ENCODE results near the gene TLCD4. TPM values are rescaled to one million over a fixed set of nuclear protein-coding genes. Genes with fewer than 3 reads are reported as not detected.

TLCD4 gene
- total RNA-seq (10 to 100 TPM in 2 of 7 donors, 1 to 10 TPM in 5; 4.4 to 10.8 (median 6.2) TPM), polyA plus RNA-seq (1 to 10 TPM; 1.1 to 9.9 TPM)
- long read RNA-seq, donor 1, full-length matches to known transcripts, result 2 of 4 reads
- long read RNA-seq, donor 1, partial matches to known transcripts, result 0 of 4 reads
- long read RNA-seq, donor 1, other reads (novel, unspliced or antisense), result 2 of 4 reads
- long read RNA-seq, donor 2, full-length matches to known transcripts, result 5 of 5 reads
- long read RNA-seq, donor 2, partial matches to known transcripts, result 0 of 5 reads
- long read RNA-seq, donor 2, other reads (novel, unspliced or antisense), result 0 of 5 reads
- long read RNA-seq, donor 3, full-length matches to known transcripts, result 2 of 2 reads
- long read RNA-seq, donor 3, partial matches to known transcripts, result 0 of 2 reads
- long read RNA-seq, donor 3, other reads (novel, unspliced or antisense), result 0 of 2 reads

GRCh38 chr1:95117207-95118066 is at the start of gene TLCD4:
TLCD4 (plus strand) TSS chr1:95117355; CDS start chr1:95143902, 26,547 bp downstream.
- Histone ChIP-seq H3K9me3 (no peaks in the 10 kb centered on the region), H3K27me3 (no peaks in the 10 kb centered on the region), H3K27ac (peak within 1 kb of the TSS; percentile 26 to 50), H3K4me1 (ENCODE audit: insufficient read depth) (peaks cover 2% of the 10 kb centered on the region), H3K36me3 (no peaks in the 10 kb centered on the region), H3K4me3 (peak within 1 kb of the TSS; percentile 95)
- TF ChIP-seq POLR2A (IDR thresholded peaks at IDR 0.05) (no peak), CTCF (IDR thresholded peaks at IDR 0.05) (no peak), EP300 (IDR thresholded peaks at IDR 0.05) (no peak)
- WGBS, 3 donors, result 0% methylated on average over 25 to 108 of the region's 108 CpGs
- peak; percentile 35 to 61 (median 55) for DNase-seq
- intact Hi-C loops (cut with DNase I), result loop anchor here in 1 of 4 donors (5.0 kb wide), 1 partner anchor 115 kb away; the partner anchor contains the start of gene RWDD3

GRCh38 chr1:95067568-95067967 is 49.6 kb upstream of the TLCD4 start:
- TF ChIP-seq EP300 (IDR thresholded peaks at IDR 0.05) (no peak), POLR2A (IDR thresholded peaks at IDR 0.05) (no peak), CTCF (IDR thresholded peaks at IDR 0.05) (no peak)
- Histone ChIP-seq H3K4me3 (no peak overlapping the region), H3K36me3 (no peaks in the 10 kb centered on the region), H3K27me3 (no peaks in the 10 kb centered on the region), H3K4me1 (ENCODE audit: insufficient read depth) (no peaks in the 10 kb centered on the region), H3K9me3 (no peaks in the 10 kb centered on the region), H3K27ac (no peak overlapping the region)
- WGBS, 3 donors, result 78 to 90% (median 90%) methylated on average over 5 of the region's 5 CpGs
- intact Hi-C loops (cut with DNase I), result no loop called here
- no peak for DNase-seq

- WGBS, 3 donors, result 94 to 98% (median 94%) methylated on average over 6 of the region's 6 CpGs
- Histone ChIP-seq H3K4me1 (ENCODE audit: insufficient read depth) (no peaks in the 10 kb centered on the region), H3K27ac (no peak overlapping the region), H3K4me3 (no peak overlapping the region), H3K9me3 (no peaks in the 10 kb centered on the region), H3K36me3 (no peaks in the 10 kb centered on the region), H3K27me3 (no peaks in the 10 kb centered on the region)
- TF ChIP-seq CTCF (IDR thresholded peaks at IDR 0.05), result no peak
- no peak for TF ChIP-seq POLR2A (IDR thresholded peaks at IDR 0.05)
- no peak for TF ChIP-seq EP300 (IDR thresholded peaks at IDR 0.05)
- intact Hi-C loops (cut with DNase I), result no loop called here
- DNase-seq, result no peak
Measured at GRCh38 chr1:95068956-95069709, 48.0 kb upstream of the TLCD4 start.

GRCh38 chr1:95069710-95070093 is 47.5 kb upstream of the TLCD4 start:
- WGBS, 3 donors, result 92 to 97% (median 96%) methylated on average over 5 of the region's 5 CpGs

More at GRCh38 chr1:95069710-95070093, 47.5 kb upstream of the TLCD4 start:
- H3K36me3 ChIP-seq, result no peaks in the 10 kb centered on the region
- no peak overlapping the region for H3K27ac ChIP-seq
- no peaks in the 10 kb centered on the region for H3K4me1 ChIP-seq (ENCODE audit: insufficient read depth)
- intact Hi-C loops (cut with DNase I), result loop anchor here in 1 of 4 donors (10.0 kb wide), 1 partner anchor 165 kb away; the partner anchor contains the start of gene RWDD3
- TF ChIP-seq EP300 (IDR thresholded peaks at IDR 0.05) (no peak), CTCF (IDR thresholded peaks at IDR 0.05) (no peak), POLR2A (IDR thresholded peaks at IDR 0.05) (no peak)
- no peak overlapping the region for H3K4me3 ChIP-seq
- no peaks in the 10 kb centered on the region for H3K27me3 ChIP-seq
- no peak for DNase-seq
- no peaks in the 10 kb centered on the region for H3K9me3 ChIP-seq

Measured in ovary (tissue), 10 donors.